IPS-20b (cell line): ENCODE measurements around the gene SCGB1D4.
"Not testable (repeated sequence)": the region's sequence is repeated elsewhere in the genome, so short reads cannot be mapped to it uniquely, and the experiment has no call there.

Experiments used
- H3K27ac ChIP-seq: one replicate; pipeline ENCODE4 v1.5.1; 2013; ENCODE audit warnings: low read length
- H3K27me3 ChIP-seq: 2 replicates; pipeline ENCODE4 v1.6.1; 2013; ENCODE audit warnings: mild to moderate bottlenecking, low read length, inconsistent platforms; ENCODE audit not compliant: insufficient read depth
- H3K36me3 ChIP-seq: 2 replicates; pipeline ENCODE4 v1.6.1; 2013; ENCODE audit warnings: low read depth, mild to moderate bottlenecking, inconsistent platforms, low read length, moderate library complexity; ENCODE audit not compliant: insufficient read depth
- H3K4me1 ChIP-seq: 2 replicates; pipeline ENCODE4 v1.6.1; 2013; ENCODE audit warnings: mild to moderate bottlenecking, control low read depth, inconsistent platforms, low read length, moderate library complexity; ENCODE audit not compliant: insufficient read depth
- H3K4me3 ChIP-seq: 2 replicates; pipeline ENCODE4 v1.5.1; 2013; ENCODE audit warnings: mild to moderate bottlenecking, low read length, inconsistent platforms
- H3K9ac ChIP-seq: 2 replicates; pipeline ENCODE4 v1.6.1; 2013; ENCODE audit warnings: low read depth, mild to moderate bottlenecking, inconsistent platforms, low read length, moderate library complexity
- H3K9me3 ChIP-seq: 2 replicates; pipeline ENCODE4 v1.6.1; 2013; ENCODE audit warnings: mild to moderate bottlenecking, low read depth, low read length, inconsistent platforms; ENCODE audit not compliant: insufficient read depth

Gene SCGB1D4, protein sequence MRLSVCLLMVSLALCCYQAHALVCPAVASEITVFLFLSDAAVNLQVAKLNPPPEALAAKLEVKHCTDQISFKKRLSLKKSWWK

GRCh38 chr11:62298975-62299374 lies at the start of gene SCGB1D4:
Gene SCGB1D4 (minus strand): TSS chr11:62299075. CDS start chr11:62299010, 65 bp downstream.
- Histone ChIP-seq H3K4me3 (no peak within 1 kb of the TSS), H3K9me3 (no peaks in the 10 kb centered on the region), H3K36me3 (no peaks in the 10 kb centered on the region), H3K27me3 (no peaks in the 10 kb centered on the region), H3K27ac (no peak within 1 kb of the TSS), H3K9ac (no peak within 1 kb of the TSS), H3K4me1 (no peaks in the 10 kb centered on the region)

DNA sequence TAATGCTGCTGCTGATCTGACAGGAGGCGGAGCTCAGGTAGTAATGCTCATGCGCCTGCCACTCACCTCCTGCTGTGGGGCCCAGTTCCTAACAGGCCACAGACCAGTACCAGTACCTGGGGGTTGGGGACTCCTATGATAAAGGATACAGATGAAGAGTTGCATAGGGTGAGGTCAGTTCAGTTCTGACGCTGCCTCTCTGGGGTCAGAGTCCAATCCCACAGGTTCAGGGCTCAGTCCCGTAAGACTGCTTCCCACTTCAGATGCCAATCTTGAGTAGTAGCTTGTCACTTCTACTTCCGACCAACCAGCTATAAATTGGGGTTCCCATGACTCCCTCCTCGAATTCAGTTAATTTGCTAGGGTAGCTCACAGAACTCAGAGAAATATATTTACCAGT lies 47.0 kb upstream of the SCGB1D4 start:
- Histone ChIP-seq H3K27me3 (no peaks in the 10 kb centered on the region), H3K9me3 (no peaks in the 10 kb centered on the region), H3K36me3 (peaks cover 14% of the 10 kb centered on the region), H3K27ac (no peak overlapping the region), H3K4me3 (no peak overlapping the region), H3K9ac (no peak overlapping the region), H3K4me1 (peaks cover 9% of the 10 kb centered on the region; the same call in 1 of the 2 replicates)

DNA sequence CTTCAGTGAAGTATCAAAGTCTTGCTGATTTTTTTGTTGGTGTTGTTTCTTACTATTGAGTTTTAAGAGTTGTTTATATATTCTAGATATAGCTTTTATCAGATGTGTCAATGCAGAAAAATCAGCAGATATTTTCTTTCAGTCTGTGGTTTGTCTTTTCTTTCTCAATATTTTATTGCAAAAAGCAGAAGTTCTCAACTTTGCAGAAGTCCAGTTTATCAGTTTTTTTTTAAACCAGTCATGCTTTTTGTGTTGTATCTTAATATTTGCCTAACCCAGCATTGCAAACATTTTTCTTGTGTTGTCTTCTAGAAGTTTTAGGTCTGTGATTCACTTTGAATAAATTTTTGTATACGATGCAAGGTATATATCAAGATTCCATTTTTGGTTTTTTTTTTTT lies 45.3 kb upstream of the SCGB1D4 start:
- Histone ChIP-seq H3K27me3 (no peaks in the 10 kb centered on the region), H3K9me3 (no peaks in the 10 kb centered on the region), H3K4me1 (peaks cover 4% of the 10 kb centered on the region), H3K36me3 (peaks cover 19% of the 10 kb centered on the region), H3K27ac (no peak overlapping the region), H3K9ac (no peak overlapping the region), H3K4me3 (no peak overlapping the region)

GRCh38 chr11:62343646-62344190 lies 44.8 kb upstream of the SCGB1D4 start:
- not testable (repeated sequence) for H3K9ac ChIP-seq, H3K9me3 ChIP-seq, H3K27ac ChIP-seq, H3K27me3 ChIP-seq, H3K4me1 ChIP-seq, H3K4me3 ChIP-seq
- peaks cover 19% of the 10 kb centered on the region for H3K36me3 ChIP-seq

DNA sequence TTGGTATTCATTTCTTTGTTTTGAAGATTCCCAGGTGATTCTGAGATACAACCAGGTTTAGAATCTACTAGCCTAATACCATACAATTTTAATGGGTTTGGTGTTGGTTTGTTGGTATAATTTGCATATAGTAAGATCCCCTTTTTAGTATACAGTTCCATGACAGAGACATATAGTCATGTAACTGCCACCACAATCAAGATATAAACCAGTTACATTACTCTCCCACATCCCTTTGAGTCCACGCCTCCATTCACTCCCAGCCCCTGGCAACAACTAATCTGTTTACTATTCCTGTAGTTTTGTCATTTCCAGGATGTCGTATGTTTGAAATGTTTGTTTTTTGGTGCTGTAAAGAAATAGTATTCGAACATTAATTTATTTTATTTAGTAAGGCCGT lies 42.7 kb upstream of the SCGB1D4 start:
- no peaks in the 10 kb centered on the region for H3K9me3 ChIP-seq
- no peak overlapping the region for H3K27ac ChIP-seq
- H3K9ac ChIP-seq: no peak overlapping the region
- H3K27me3 ChIP-seq: peaks cover 13% of the 10 kb centered on the region
- H3K4me1 ChIP-seq: peaks cover 4% of the 10 kb centered on the region; the same call in 1 of the 2 replicates
- peaks cover 19% of the 10 kb centered on the region for H3K36me3 ChIP-seq
- no peak overlapping the region for H3K4me3 ChIP-seq

GRCh38 chr11:62340269-62340901 lies 41.5 kb upstream of the SCGB1D4 start:
- H3K4me3 ChIP-seq: no peak overlapping the region

DNA sequence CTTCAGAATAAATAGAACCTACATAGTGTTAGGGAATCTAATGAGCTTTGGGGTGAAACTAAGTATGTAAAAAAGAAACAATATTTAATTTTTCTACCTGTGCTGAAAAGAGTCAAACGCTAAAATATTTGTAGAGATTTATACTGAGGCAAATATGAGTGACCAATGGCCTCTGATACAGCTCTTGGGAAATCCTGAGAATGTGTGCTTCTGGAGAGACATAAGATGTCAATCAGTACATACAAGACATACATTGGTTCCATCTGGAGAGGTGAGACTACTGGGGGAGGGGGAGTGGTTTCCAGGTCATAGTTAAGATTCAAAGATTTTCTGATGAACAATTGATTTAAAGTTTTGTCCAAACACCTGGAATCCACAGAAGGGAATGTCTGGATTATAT lies 39.3 kb upstream of the SCGB1D4 start:
- peak overlapping the region; percentile 89 for H3K4me3 ChIP-seq

More at GRCh38 chr11:62340269-62340901, 41.5 kb upstream of the SCGB1D4 start:
- H3K9me3 ChIP-seq: no peaks in the 10 kb centered on the region
- no peak overlapping the region for H3K9ac ChIP-seq
- H3K27ac ChIP-seq: no peak overlapping the region
- H3K36me3 ChIP-seq: peaks cover 19% of the 10 kb centered on the region
- H3K27me3 ChIP-seq: peaks cover 25% of the 10 kb centered on the region
- H3K4me1 ChIP-seq: peaks cover 4% of the 10 kb centered on the region; the same call in 1 of the 2 replicates

GRCh38 chr11:62337303-62338181 lies 38.7 kb upstream of the SCGB1D4 start, which contains the start of gene ASRGL1:
Gene ASRGL1 (plus strand): TSS chr11:62337448. CDS start chr11:62337978, 530 bp downstream.
- Histone ChIP-seq H3K4me3 (peak within 1 kb of the TSS; percentile 89), H3K27me3 (peaks cover 29% of the 10 kb centered on the region), H3K9me3 (no peaks in the 10 kb centered on the region), H3K27ac (no peak within 1 kb of the TSS), H3K9ac (peak within 1 kb of the TSS; percentile 80), H3K4me1 (peaks cover 4% of the 10 kb centered on the region; the same call in 1 of the 2 replicates), H3K36me3 (peaks cover 17% of the 10 kb centered on the region)

More for the DNA sequence above, 39.3 kb upstream of the SCGB1D4 start:
- H3K27me3 ChIP-seq: peaks cover 29% of the 10 kb centered on the region
- peak overlapping the region; percentile 80; the same call in 1 of the 2 replicates for H3K9ac ChIP-seq
- no peak overlapping the region for H3K27ac ChIP-seq
- H3K36me3 ChIP-seq: peaks cover 19% of the 10 kb centered on the region
- H3K9me3 ChIP-seq: no peaks in the 10 kb centered on the region
- H3K4me1 ChIP-seq: peaks cover 4% of the 10 kb centered on the region; the same call in 1 of the 2 replicates

DNA sequence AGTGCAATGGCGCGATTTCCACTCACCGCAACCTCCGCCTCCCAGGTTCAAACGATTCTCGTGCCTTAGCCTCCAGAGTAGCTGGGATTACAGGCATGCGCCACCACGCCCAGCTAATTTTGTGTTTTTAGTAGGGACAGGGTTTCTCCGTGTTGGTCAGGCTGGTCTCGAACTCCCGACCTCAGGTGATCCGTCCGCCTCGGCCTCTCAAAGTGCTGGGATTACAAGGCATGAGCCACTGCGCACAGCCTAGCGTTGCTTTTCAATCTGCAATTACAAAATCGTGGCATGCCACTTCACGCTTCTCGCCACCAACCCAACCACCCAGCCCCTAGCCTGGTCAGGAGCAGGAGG lies 38.1 kb upstream of the SCGB1D4 start:
- not testable (repeated sequence) for H3K27ac ChIP-seq, H3K9me3 ChIP-seq, H3K4me1 ChIP-seq
- H3K9ac ChIP-seq: peak overlapping the region; percentile 80; the same call in 1 of the 2 replicates
- peaks cover 13% of the 10 kb centered on the region for H3K36me3 ChIP-seq
- H3K4me3 ChIP-seq: peak overlapping the region; percentile 89; the same call in 1 of the 2 replicates
- peaks cover 29% of the 10 kb centered on the region for H3K27me3 ChIP-seq

- Histone ChIP-seq H3K4me1 (no peaks in the 10 kb centered on the region), H3K27ac (no peak overlapping the region), H3K27me3 (peaks cover 29% of the 10 kb centered on the region), H3K36me3 (no peaks in the 10 kb centered on the region), H3K4me3 (no peak overlapping the region), H3K9me3 (no peaks in the 10 kb centered on the region), H3K9ac (no peak overlapping the region)
Measured at GRCh38 chr11:62333768-62334167, 34.9 kb upstream of the SCGB1D4 start.

- H3K4me3 ChIP-seq, H3K9ac ChIP-seq: not testable (repeated sequence)
- H3K27me3 ChIP-seq: peaks cover 13% of the 10 kb centered on the region
Measured at GRCh38 chr11:62331264-62331663, 32.4 kb upstream of the SCGB1D4 start.

More at GRCh38 chr11:62331264-62331663, 32.4 kb upstream of the SCGB1D4 start:
- not testable (repeated sequence) for H3K36me3 ChIP-seq, H3K27ac ChIP-seq, H3K9me3 ChIP-seq, H3K4me1 ChIP-seq
